AG09309 (cell line): ENCODE results near the gene MGAT4C.

ENCODE experiments used
- DNase-seq: peaks from one replicate; pipeline ENCODE4 v3.0.0-alpha.2; 2010; ENCODE audit warnings: low read depth
- H3K4me3 ChIP-seq: 2 replicates; pipeline ENCODE4 v1.5.1; 2011; ENCODE audit warnings: mild to moderate bottlenecking, low read depth, low read length, moderate library complexity; ENCODE audit not compliant: control insufficient read depth
- TF ChIP-seq, protein P1 (sequence below): IDR thresholded peaks from 2 replicates; pipeline ENCODE4 v1.5.1; 2011; ENCODE audit warnings: mild to moderate bottlenecking, low read depth, low read length, inconsistent platforms; ENCODE audit not compliant: insufficient read depth, control insufficient read depth; ENCODE audit errors: missing control alignments

The MGAT4C gene

DNA sequence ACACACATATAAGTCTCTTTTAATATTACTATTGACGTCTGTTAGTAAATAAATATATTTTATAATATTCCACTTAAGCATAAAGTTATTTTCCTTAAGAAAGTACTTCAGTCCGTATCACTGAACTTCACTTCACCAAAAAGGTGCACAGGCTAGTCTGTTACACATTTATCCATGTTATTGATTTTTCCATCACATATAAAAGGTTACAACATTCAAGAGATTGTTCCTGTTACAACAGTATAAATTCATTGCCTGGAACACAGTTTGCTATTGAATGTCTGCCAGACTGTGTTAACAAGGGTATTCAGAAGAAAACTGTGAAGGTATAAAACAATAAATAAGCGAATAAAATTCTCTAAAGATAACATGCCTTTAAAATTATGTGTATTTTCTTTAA, 206.2 kb downstream of the MGAT4C start:
- TF ChIP-seq, protein P1, sequence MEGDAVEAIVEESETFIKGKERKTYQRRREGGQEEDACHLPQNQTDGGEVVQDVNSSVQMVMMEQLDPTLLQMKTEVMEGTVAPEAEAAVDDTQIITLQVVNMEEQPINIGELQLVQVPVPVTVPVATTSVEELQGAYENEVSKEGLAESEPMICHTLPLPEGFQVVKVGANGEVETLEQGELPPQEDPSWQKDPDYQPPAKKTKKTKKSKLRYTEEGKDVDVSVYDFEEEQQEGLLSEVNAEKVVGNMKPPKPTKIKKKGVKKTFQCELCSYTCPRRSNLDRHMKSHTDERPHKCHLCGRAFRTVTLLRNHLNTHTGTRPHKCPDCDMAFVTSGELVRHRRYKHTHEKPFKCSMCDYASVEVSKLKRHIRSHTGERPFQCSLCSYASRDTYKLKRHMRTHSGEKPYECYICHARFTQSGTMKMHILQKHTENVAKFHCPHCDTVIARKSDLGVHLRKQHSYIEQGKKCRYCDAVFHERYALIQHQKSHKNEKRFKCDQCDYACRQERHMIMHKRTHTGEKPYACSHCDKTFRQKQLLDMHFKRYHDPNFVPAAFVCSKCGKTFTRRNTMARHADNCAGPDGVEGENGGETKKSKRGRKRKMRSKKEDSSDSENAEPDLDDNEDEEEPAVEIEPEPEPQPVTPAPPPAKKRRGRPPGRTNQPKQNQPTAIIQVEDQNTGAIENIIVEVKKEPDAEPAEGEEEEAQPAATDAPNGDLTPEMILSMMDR, result no peak

DNA sequence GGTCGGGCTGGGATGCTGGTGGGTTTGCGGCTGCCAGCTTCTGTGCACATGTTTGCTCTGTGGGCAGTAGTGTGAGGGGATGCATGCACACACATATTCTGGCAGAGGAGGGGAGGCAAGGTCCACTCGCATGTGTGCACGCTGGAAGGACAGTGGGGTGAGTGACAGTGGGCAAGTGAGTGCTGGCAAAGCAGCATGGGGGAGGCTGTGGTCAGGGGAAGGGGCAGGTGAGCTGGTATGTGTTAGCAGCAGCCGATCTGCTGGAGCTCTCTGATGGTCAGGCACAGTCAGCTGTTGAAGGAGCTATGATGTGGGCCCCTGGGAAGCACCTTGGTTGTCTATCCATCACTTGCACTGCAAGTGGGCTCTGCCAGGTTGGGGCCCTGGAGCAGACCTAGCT, 211.8 kb downstream of the MGAT4C start:
- no peak overlapping the region for H3K4me3 ChIP-seq
- DNase-seq, result no peak
- TF ChIP-seq, protein P1, result no peak

More for the DNA sequence above, 206.2 kb downstream of the MGAT4C start:
- DNase-seq, result no peak
- no peak overlapping the region for H3K4me3 ChIP-seq

DNA sequence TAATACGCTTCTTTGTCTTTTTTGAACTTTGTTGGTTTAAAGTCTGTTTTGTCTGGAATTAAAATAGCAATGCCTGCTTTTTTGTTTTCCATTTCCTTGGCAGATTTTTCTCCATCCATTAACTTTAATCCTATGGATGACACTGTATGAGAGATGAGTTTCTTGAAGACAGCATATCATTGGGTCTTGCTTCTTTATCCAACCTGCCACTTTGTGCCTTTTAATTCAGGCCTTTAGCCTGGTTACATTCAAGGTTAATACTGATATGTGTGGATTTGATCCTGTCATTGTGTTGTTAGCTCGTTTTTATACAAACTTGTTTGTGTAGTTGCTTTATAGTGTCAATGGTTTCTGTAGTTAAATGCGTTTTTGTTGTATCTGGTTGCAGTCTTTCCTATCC, 214.1 kb downstream of the MGAT4C start:
- no peak overlapping the region for H3K4me3 ChIP-seq
- TF ChIP-seq, protein P1, result no peak
- no peak for DNase-seq

DNA sequence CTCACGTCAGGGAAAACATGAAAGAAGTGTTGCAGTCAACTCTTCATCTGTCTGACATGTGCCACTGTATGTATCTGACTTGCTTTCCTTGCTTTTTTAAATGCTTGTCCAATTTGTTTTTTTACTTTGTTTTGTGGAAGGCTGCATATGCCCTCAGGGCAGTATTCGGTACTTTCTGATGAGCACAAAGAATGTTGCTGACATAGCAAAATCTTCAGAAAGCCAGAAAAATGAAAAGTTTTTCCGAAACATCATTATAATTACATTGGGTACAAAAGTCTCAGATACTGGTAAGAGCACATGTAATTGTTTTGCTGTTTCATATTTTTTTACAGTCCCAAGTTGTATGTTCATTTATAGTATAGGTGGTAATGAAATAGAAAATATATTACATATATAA, 237.8 kb downstream of the MGAT4C start:
- H3K4me3 ChIP-seq, result no peak overlapping the region
- TF ChIP-seq, protein P1, result no peak
- DNase-seq, result no peak

DNA sequence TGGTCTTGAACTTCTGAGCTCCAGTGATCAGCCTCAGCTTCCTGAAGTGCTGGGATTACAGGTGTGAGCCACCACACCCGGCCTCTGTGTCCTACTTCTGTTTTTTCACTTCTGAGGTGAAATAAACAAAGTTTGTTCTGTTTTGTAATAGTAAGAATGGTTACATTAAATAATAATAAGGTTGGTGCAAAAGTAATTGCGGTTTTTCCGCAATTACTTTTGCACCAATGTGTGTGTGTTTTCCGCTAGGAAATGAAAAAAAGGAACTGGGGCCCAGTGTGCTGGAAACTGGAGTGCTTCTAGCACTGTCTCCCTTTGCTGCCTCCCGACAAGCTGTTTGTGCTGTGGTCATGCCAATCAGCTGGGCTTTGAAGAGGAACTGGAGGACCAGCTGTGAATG, 241.2 kb downstream of the MGAT4C start:
- no peak for DNase-seq
- TF ChIP-seq, protein P1, result no peak
- no peak overlapping the region for H3K4me3 ChIP-seq

DNA sequence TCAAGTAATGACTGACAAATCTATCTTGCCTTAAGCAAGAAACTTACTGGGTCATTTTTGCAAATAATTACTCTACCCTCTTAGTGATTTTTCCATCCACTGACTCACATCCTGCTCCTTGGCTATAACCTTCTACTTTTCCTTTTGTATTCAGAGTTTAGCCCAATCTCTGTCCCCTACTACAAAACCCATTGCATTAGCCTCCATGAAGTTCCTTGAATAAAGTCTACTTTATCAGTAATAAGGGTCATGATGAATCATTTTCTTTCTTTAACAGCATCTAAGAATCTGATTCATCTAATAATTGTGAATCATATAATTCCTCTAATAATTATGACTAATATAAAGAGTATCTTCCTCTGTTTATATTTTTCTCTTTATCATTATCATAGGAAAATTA, 249.5 kb downstream of the MGAT4C start:
- no peak for DNase-seq
- TF ChIP-seq, protein P1, result no peak

DNA sequence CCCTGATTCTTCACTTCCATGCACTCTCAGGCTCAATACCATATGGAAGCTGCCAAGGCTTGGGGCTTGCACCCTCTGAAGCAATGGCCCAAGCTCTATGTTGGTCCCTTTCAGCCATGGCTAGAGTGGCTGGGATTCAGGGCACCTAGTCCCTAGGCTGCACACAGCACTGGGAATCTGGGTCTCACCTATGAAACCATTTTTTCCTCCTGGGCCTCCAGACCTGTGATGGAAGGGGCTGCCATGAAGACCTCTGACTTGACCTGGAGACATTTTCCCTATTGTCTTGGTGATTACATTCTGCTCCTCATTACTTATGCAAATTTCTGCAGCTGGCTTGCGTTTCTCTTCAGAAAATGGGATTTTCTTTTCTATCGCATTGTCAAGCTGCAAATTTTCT, 258.1 kb downstream of the MGAT4C start:
- no peak for DNase-seq
- TF ChIP-seq, protein P1, result no peak
- H3K4me3 ChIP-seq, result no peak overlapping the region

More for the DNA sequence above, 249.5 kb downstream of the MGAT4C start:
- H3K4me3 ChIP-seq, result no peak overlapping the region
